ENCODE data around the gene SGCA. TPM values are rescaled to one million over a fixed set of nuclear protein-coding genes. Genes with fewer than 3 reads are reported as not detected.

Gene SGCA
- total RNA-seq, 1 donor from 2014 or later, result 1.7 TPM

GRCh38 chr17:50130559-50131305, 35.1 kb upstream of the SGCA start:
- H3K27ac Mint-ChIP-seq, result peak overlapping the region; percentile 63
- ChIA-PET CTCF (interaction anchor here (1.0 to 2.2 kb wide), 6 partner anchors 9 to 69 kb away, joined by 3 to 14 read pairs (median 4); no protein-coding TSS in a partner anchor), POLR2A (interaction anchor here (0.6 to 5.2 kb wide), 13 partner anchors 8 to 66 kb away, joined by 3 to 82 read pairs (median 5); partner anchors contain the start of gene PPP1R9B)
- ATAC-seq (ENCODE audit: low read depth) (peak; percentile 6), DNase-seq (no peak)
- H3K36me3 Mint-ChIP-seq (ENCODE audit: low read depth), result peaks cover 27% of the 10 kb centered on the region
- peaks cover 37% of the 10 kb centered on the region for H3K4me1 Mint-ChIP-seq
- peaks cover 8% of the 10 kb centered on the region for H3K27me3 Mint-ChIP-seq
- no peak for TF ChIP-seq CTCF (IDR thresholded peaks at IDR 0.05)
- no peaks in the 10 kb centered on the region for H3K9me3 Mint-ChIP-seq
- intact Hi-C loops (cut with micrococcal nuclease), result loop anchor here (1.0 kb wide), 2 partner anchors 13 to 18 kb away; no protein-coding TSS in a partner anchor
- H3K4me3 Mint-ChIP-seq, result peak overlapping the region; percentile 80

- ATAC-seq (ENCODE audit: low read depth) (no peak), DNase-seq (no peak)
- no peak for TF ChIP-seq CTCF (IDR thresholded peaks at IDR 0.05)
- Mint-ChIP-seq H3K9me3 (no peaks in the 10 kb centered on the region), H3K4me3 (peak overlapping the region; percentile 24), H3K27ac (peak overlapping the region; percentile 41), H3K36me3 (ENCODE audit: low read depth) (peaks cover 42% of the 10 kb centered on the region), H3K27me3 (peaks cover 8% of the 10 kb centered on the region), H3K4me1 (peaks cover 41% of the 10 kb centered on the region)
- ChIA-PET POLR2A (interaction anchor here (0.6 to 5.2 kb wide), 3 partner anchors 9 to 45 kb away, joined by 3 to 82 read pairs (median 4); partner anchors contain the start of gene PPP1R9B), CTCF (interaction anchor here (0.7 to 1.3 kb wide), 3 partner anchors 15 to 38 kb away, joined by 4 to 5 read pairs (median 4); partner anchors contain the start of gene PDK2)
- intact Hi-C loops (cut with micrococcal nuclease), result no loop called here
Observed at GRCh38 chr17:50132104-50132794, 33.6 kb upstream of the SGCA start.

GRCh38 chr17:50133028-50133768, 32.6 kb upstream of the SGCA start:
- TF ChIP-seq CTCF (IDR thresholded peaks at IDR 0.05), result no peak
- DNase-seq, result no peak
- intact Hi-C loops (cut with micrococcal nuclease), result no loop called here
- H3K36me3 Mint-ChIP-seq (ENCODE audit: low read depth), result peaks cover 52% of the 10 kb centered on the region
- CTCF ChIA-PET, result interaction anchor here (0.6 to 1.3 kb wide), 2 partner anchors 15 to 16 kb away, joined by 3 to 5 read pairs; no protein-coding TSS in a partner anchor
- no peaks in the 10 kb centered on the region for H3K9me3 Mint-ChIP-seq
- peak overlapping the region; percentile 56 for H3K27ac Mint-ChIP-seq
- no peak overlapping the region for H3K4me3 Mint-ChIP-seq
- peaks cover 38% of the 10 kb centered on the region for H3K4me1 Mint-ChIP-seq
- POLR2A ChIA-PET, result interaction anchor here (0.7 to 5.2 kb wide), 2 partner anchors 16 to 44 kb away, joined by 4 to 82 read pairs; partner anchors contain the start of gene PPP1R9B
- no peak for ATAC-seq (ENCODE audit: low read depth)
- peaks cover 8% of the 10 kb centered on the region for H3K27me3 Mint-ChIP-seq

GRCh38 chr17:50133769-50134099, 32.1 kb upstream of the SGCA start:
- intact Hi-C loops (cut with micrococcal nuclease), result no loop called here
- peaks cover 4% of the 10 kb centered on the region for H3K27me3 Mint-ChIP-seq
- no peak overlapping the region for H3K4me3 Mint-ChIP-seq
- H3K4me1 Mint-ChIP-seq, result peaks cover 34% of the 10 kb centered on the region
- H3K27ac Mint-ChIP-seq, result no peak overlapping the region
- DNase-seq (no peak), ATAC-seq (ENCODE audit: low read depth) (no peak)
- POLR2A ChIA-PET, result interaction anchor here (0.6 kb wide), 1 partner anchor 19 kb away, joined by 4 read pairs; no protein-coding TSS in a partner anchor
- H3K36me3 Mint-ChIP-seq (ENCODE audit: low read depth), result peaks cover 57% of the 10 kb centered on the region
- CTCF ChIA-PET, result no interaction called here
- no peak for TF ChIP-seq CTCF (IDR thresholded peaks at IDR 0.05)
- H3K9me3 Mint-ChIP-seq, result no peaks in the 10 kb centered on the region

Data from activated B cell treated with CpG ODN at 0.5 μM for 24 hours (primary cell).